ENCODE measurements around the gene GPR37L1.

- TF ChIP-seq CTCF (IDR thresholded peaks at IDR 0.05; ENCODE audit: low read depth, low read length) (no peak), POLR2A (IDR thresholded peaks at IDR 0.05; ENCODE audit: extremely low read depth, insufficient read length) (no peak), MYC (IDR thresholded peaks at IDR 0.05; ENCODE audit: low read depth, low read length) (no peak), MAX (IDR thresholded peaks at IDR 0.05; ENCODE audit: low read depth, low read length) (no peak)
Measured at GRCh38 chr1:202168861-202169260, 46.1 kb downstream of the GPR37L1 start.

Data from NB4 (cell line).